Measurements from ENCODE around the gene RNASE13. TPM values are rescaled to one million over a fixed set of nuclear protein-coding genes. Genes with fewer than 3 reads are reported as not detected.
"Not testable (repeated sequence)": the region's sequence is repeated elsewhere in the genome, so short reads cannot be mapped to it uniquely, and the experiment has no call there.

RNASE13 gene
- total RNA-seq, 1 experiment from 2014 or later: not detected

DNA sequence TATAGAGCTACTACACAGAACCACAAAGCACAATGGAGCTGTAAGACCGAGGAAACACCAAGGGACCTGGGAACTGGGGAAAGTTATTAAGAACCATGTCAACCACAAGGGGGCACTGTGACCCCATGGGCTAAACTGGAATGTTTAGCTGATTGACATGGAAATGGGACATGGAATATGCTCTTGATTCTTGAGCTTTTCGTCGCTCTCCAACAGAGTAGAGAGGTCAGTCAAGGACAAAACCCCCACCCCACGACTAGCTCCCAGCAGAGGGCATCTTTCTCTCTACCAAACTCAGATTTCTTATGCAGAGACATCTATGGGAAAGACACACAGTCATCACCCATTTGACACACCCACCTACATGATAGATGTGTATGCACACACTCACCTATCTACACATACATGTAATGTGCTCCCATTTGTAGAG, 19.8 kb downstream of the RNASE13 start:
- DNase-seq (ENCODE audit: low read depth, low spot score): peak; percentile 61
- H3K4me3 ChIP-seq (ENCODE audit: low read depth in 2 of 2, low read length in 2 of 2): no peak overlapping the region
- ATAC-seq: peak; percentile 94
- ChIA-PET CTCF (interaction anchor here (0.6 to 2.4 kb wide), 18 partner anchors 14 to 127 kb away, joined by 3 to 33 read pairs (median 3); partner anchors contain the start of genes ARHGEF40 and RNASE13), POLR2A (no interaction called here)
- no peak overlapping the region for H3K27ac ChIP-seq (ENCODE audit: low read length)
- no peaks in the 10 kb centered on the region for H3K4me1 ChIP-seq (ENCODE audit: control insufficient read depth, insufficient read depth, low read length)
- H3K9me3 ChIP-seq (ENCODE audit: control insufficient read depth, insufficient read depth, low read depth, low read length): no peaks in the 10 kb centered on the region
- intact Hi-C loops (cut with micrococcal nuclease; ENCODE audit: unreplicated experiment) (loop anchor here (2.0 kb wide), 2 partner anchors 26 to 92 kb away; no protein-coding TSS in a partner anchor), in situ Hi-C loops (cut with HindIII; ENCODE audit: low pct_unique_long_range_greater_than_20kb, low sequenced_read_pairs) (no loop called here)
- TF ChIP-seq SIN3A (IDR thresholded peaks at IDR 0.05; ENCODE audit: borderline replicate concordance, insufficient read depth, low read depth, low read length): no peak
- no peak for TF ChIP-seq POLR2AphosphoS5 (IDR thresholded peaks at IDR 0.05; ENCODE audit: low read depth, low read length)
- no peak for TF ChIP-seq TCF7L2 (IDR thresholded peaks at IDR 0.05; ENCODE audit: low read depth, low read length)
- TF ChIP-seq, protein P1, sequence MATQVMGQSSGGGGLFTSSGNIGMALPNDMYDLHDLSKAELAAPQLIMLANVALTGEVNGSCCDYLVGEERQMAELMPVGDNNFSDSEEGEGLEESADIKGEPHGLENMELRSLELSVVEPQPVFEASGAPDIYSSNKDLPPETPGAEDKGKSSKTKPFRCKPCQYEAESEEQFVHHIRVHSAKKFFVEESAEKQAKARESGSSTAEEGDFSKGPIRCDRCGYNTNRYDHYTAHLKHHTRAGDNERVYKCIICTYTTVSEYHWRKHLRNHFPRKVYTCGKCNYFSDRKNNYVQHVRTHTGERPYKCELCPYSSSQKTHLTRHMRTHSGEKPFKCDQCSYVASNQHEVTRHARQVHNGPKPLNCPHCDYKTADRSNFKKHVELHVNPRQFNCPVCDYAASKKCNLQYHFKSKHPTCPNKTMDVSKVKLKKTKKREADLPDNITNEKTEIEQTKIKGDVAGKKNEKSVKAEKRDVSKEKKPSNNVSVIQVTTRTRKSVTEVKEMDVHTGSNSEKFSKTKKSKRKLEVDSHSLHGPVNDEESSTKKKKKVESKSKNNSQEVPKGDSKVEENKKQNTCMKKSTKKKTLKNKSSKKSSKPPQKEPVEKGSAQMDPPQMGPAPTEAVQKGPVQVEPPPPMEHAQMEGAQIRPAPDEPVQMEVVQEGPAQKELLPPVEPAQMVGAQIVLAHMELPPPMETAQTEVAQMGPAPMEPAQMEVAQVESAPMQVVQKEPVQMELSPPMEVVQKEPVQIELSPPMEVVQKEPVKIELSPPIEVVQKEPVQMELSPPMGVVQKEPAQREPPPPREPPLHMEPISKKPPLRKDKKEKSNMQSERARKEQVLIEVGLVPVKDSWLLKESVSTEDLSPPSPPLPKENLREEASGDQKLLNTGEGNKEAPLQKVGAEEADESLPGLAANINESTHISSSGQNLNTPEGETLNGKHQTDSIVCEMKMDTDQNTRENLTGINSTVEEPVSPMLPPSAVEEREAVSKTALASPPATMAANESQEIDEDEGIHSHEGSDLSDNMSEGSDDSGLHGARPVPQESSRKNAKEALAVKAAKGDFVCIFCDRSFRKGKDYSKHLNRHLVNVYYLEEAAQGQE (IDR thresholded peaks at IDR 0.05; ENCODE audit: insufficient read depth in 1 of 2, low read depth in 2 of 2, low read length in 1 of 2): no peak
- TF ChIP-seq, protein P2, sequence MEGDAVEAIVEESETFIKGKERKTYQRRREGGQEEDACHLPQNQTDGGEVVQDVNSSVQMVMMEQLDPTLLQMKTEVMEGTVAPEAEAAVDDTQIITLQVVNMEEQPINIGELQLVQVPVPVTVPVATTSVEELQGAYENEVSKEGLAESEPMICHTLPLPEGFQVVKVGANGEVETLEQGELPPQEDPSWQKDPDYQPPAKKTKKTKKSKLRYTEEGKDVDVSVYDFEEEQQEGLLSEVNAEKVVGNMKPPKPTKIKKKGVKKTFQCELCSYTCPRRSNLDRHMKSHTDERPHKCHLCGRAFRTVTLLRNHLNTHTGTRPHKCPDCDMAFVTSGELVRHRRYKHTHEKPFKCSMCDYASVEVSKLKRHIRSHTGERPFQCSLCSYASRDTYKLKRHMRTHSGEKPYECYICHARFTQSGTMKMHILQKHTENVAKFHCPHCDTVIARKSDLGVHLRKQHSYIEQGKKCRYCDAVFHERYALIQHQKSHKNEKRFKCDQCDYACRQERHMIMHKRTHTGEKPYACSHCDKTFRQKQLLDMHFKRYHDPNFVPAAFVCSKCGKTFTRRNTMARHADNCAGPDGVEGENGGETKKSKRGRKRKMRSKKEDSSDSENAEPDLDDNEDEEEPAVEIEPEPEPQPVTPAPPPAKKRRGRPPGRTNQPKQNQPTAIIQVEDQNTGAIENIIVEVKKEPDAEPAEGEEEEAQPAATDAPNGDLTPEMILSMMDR (IDR thresholded peaks at IDR 0.05): peak; percentile 89
- no peaks in the 10 kb centered on the region for H3K36me3 ChIP-seq (ENCODE audit: control insufficient read depth, insufficient read depth, low read length)
- H3K27me3 ChIP-seq (ENCODE audit: control insufficient read depth, insufficient read depth, low read length): no peaks in the 10 kb centered on the region
- BruUV-seq (replicated peaks): no TSS peak

DNA sequence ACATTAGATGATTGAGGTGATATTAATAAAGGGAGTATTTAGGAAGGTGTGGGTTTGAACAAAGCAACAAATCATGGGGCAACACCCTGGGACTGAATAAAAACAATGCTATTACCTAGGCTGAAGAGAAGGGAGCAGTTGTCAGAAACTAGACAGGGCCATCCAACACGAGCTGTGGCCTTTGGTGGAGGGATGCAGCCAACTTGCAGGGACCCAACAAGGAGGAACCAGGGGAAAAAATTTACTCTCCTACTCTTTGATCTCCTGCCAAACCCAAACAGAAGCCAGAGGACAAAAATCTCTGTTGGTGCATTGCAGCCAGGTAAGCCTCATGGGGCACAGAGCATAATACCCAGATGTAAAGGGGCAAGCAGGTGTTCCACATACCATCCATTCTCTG, 23.5 kb downstream of the RNASE13 start:
- BruUV-seq (replicated peaks): no TSS peak
- Histone ChIP-seq H3K9me3 (ENCODE audit: control insufficient read depth, insufficient read depth, low read depth, low read length) (no peaks in the 10 kb centered on the region), H3K4me1 (ENCODE audit: control insufficient read depth, insufficient read depth, low read length) (no peaks in the 10 kb centered on the region), H3K27ac (ENCODE audit: low read length) (no peak overlapping the region), H3K36me3 (ENCODE audit: control insufficient read depth, insufficient read depth, low read length) (no peaks in the 10 kb centered on the region), H3K27me3 (ENCODE audit: control insufficient read depth, insufficient read depth, low read length) (no peaks in the 10 kb centered on the region), H3K4me3 (ENCODE audit: low read depth in 2 of 2, low read length in 2 of 2) (no peak overlapping the region)
- ChIA-PET POLR2A (interaction anchor here (0.6 kb wide), 2 partner anchors 83 to 145 kb away, joined by 3 read pairs; partner anchors contain the start of gene OR5AU1), CTCF (no interaction called here)
- ATAC-seq: no peak
- in situ Hi-C loops (cut with HindIII; ENCODE audit: low pct_unique_long_range_greater_than_20kb, low sequenced_read_pairs) (no loop called here), intact Hi-C loops (cut with micrococcal nuclease; ENCODE audit: unreplicated experiment) (no loop called here)
- TF ChIP-seq POLR2AphosphoS5 (IDR thresholded peaks at IDR 0.05; ENCODE audit: low read depth, low read length) (no peak), TCF7L2 (IDR thresholded peaks at IDR 0.05; ENCODE audit: low read depth, low read length) (no peak), SIN3A (IDR thresholded peaks at IDR 0.05; ENCODE audit: borderline replicate concordance, insufficient read depth, low read depth, low read length) (no peak)
- TF ChIP-seq, protein P1 (IDR thresholded peaks at IDR 0.05; ENCODE audit: insufficient read depth in 1 of 2, low read depth in 2 of 2, low read length in 1 of 2): no peak
- TF ChIP-seq, protein P2 (IDR thresholded peaks at IDR 0.05): no peak
- no peak for DNase-seq (ENCODE audit: low read depth, low spot score)

DNA sequence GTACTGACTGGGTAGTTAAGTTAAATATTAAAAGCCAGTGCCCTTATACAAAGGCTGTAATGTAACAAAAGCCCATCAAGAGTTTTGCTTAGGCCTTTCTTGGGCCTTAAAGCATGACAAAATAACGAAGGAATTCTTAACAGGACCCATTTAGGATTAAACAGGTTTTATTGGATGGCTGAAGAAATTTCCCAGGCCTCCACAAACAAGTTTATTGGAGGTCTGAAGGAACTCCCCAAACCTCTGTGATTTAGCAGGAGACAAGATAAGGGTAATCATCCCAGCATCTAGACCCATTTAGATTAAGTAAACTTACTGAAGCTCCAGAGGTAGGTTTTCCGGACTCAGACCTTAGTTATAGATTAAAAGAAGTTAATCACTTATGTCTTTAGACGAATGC, 24.9 kb downstream of the RNASE13 start:
- in situ Hi-C loops (cut with HindIII; ENCODE audit: low pct_unique_long_range_greater_than_20kb, low sequenced_read_pairs); intact Hi-C loops (cut with micrococcal nuclease; ENCODE audit: unreplicated experiment); H3K27me3 ChIP-seq (ENCODE audit: control insufficient read depth, insufficient read depth, low read length); DNase-seq (ENCODE audit: low read depth, low spot score); POLR2A ChIA-PET; H3K27ac ChIP-seq (ENCODE audit: low read length); BruUV-seq (replicated peaks); CTCF ChIA-PET; H3K4me3 ChIP-seq (ENCODE audit: low read depth in 2 of 2, low read length in 2 of 2); H3K36me3 ChIP-seq (ENCODE audit: control insufficient read depth, insufficient read depth, low read length); H3K9me3 ChIP-seq (ENCODE audit: control insufficient read depth, insufficient read depth, low read depth, low read length); H3K4me1 ChIP-seq (ENCODE audit: control insufficient read depth, insufficient read depth, low read length); ATAC-seq: not testable (repeated sequence)

Data from Panc1 (cell line).